Measurements from ENCODE around the gene NOD2.

NOD2 gene

DNA sequence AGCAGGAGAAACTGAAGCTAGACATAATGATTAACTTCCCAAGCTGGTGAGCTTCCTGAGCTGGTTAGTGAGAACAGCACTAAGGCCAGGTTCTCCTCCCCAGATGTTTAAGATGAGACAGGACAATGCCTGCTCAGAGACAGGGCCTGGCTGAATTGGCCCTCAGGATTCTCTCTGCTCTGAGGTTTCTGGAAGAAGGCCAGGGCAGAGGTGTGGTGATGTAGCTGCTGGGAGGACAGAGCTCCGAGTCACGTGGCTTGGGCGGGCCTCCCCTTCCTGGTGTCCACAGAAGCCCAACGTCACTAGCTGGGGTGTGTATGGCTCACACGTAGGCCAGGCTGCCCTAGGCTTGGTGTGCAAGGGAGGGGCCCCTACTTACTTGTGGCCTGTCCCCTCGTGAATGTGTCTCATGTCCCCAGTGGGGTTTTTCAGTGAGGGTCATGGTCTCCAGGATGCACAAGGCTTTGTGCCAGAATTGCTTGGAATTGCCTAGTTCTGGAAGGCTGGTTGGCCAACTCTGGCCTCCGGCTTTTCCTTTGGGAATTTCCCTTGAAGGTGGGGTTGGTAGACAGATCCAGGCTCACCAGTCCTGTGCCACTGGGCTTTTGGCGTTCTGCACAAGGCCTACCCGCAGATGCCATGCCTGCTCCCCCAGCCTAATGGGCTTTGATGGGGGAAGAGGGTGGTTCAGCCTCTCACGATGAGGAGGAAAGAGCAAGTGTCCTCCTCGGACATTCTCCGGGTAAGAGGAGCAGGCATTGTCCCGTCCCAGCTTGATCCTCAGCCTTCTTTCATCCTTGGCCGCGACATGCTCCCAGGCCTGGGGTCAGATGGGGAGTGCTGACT lies 3.4 kb downstream of the NOD2 start:
- peak overlapping the region; percentile 82 for H3K4me3 Mint-ChIP-seq
- DNase-seq (ENCODE audit: low spot score in 2 of 2) (peak in 1 of 2 donors; percentile 67), ATAC-seq (peak; percentile 78)
- peaks cover 92% of the 10 kb centered on the region for H3K4me1 Mint-ChIP-seq
- peak overlapping the region; percentile 96 for H3K27ac Mint-ChIP-seq
- peaks cover 36% of the 10 kb centered on the region for H3K36me3 Mint-ChIP-seq
- no peaks in the 10 kb centered on the region for H3K9me3 Mint-ChIP-seq

GRCh38 chr16:50697421-50697715 lies 4.0 kb downstream of the NOD2 start:
- H3K9me3 Mint-ChIP-seq, result no peaks in the 10 kb centered on the region
- H3K36me3 Mint-ChIP-seq, result peaks cover 33% of the 10 kb centered on the region
- ATAC-seq (no peak), DNase-seq (ENCODE audit: low spot score in 2 of 2) (no peak)
- peak overlapping the region; percentile 96 for H3K27ac Mint-ChIP-seq
- peak overlapping the region; percentile 82 for H3K4me3 Mint-ChIP-seq
- peaks cover 89% of the 10 kb centered on the region for H3K4me1 Mint-ChIP-seq

DNA sequence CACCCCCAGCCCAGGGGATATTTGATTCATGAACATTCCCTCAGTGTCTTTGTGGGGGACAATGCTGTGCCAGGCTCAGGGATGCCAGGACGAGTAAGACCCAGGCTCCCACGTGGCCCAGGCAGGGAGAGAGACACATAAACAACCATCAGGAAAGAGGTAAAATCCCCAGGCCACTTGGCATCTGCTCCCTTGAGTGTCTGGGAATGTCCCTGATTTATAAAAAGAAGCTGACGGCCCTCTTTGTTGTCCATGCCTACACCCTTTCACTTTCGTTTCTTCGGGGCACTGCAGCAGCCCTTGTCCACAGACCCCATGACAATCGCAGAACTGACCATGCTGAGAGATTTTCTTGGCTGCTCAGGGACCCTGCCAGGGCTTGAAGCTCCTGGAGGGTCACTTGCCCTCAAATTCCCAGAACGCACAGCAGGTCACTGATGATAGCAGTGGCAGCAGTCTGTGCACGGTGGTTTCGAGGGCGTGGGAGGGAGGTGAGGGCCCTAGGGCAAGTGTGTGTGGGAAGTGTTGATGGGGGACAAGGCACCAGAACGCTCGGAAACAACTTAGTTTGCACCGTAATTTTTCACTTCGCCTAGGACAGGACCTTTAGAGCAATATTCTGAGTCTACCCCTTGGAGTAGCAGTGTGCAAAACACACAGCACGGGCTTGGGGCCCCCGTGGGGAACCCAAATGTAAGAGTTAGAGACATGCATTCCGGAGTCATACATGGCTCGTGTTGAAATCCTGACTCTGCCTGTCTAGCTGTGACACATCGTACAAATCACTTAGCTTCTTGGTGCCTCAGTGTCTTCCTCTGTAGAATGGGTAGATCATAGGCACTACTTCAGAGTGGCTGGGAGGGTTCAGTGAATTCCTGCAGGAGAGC lies 4.7 kb downstream of the NOD2 start:
- Mint-ChIP-seq H3K4me1 (peaks cover 81% of the 10 kb centered on the region), H3K9me3 (no peaks in the 10 kb centered on the region), H3K4me3 (peak overlapping the region; percentile 82), H3K36me3 (peaks cover 31% of the 10 kb centered on the region), H3K27ac (peak overlapping the region; percentile 96)
- ATAC-seq (peak; percentile 69), DNase-seq (ENCODE audit: low spot score in 2 of 2) (peak in 1 of 2 donors; percentile 82)

DNA sequence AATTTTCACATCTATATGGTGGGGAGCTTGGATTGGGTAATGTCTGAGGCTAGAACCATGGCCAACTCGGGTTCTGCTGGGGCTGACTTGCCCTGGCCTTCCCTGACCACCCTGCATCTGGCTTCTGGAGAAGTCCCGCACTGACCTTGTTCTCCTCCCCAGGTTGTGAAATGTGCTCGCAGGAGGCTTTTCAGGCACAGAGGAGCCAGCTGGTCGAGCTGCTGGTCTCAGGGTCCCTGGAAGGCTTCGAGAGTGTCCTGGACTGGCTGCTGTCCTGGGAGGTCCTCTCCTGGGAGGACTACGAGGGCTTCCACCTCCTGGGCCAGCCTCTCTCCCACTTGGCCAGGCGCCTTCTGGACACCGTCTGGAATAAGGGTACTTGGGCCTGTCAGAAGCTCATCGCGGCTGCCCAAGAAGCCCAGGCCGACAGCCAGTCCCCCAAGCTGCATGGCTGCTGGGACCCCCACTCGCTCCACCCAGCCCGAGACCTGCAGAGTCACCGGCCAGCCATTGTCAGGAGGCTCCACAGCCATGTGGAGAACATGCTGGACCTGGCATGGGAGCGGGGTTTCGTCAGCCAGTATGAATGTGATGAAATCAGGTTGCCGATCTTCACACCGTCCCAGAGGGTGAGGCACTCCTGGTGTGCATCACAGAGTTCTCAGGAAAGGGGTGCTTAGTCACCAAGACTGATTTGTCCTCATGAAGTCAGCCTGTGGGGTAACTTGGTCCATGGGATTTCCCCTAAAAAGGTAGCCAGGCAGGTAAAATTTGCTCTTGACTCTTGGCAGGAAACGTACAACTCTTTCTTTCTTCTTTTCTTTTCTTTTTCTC lies 6.1 kb downstream of the NOD2 start:
- Mint-ChIP-seq H3K9me3 (peaks cover 6% of the 10 kb centered on the region), H3K36me3 (peaks cover 31% of the 10 kb centered on the region), H3K4me1 (peaks cover 72% of the 10 kb centered on the region), H3K4me3 (peak overlapping the region; percentile 82), H3K27ac (peak overlapping the region; percentile 96)
- ATAC-seq (peak; percentile 80), DNase-seq (ENCODE audit: low spot score in 2 of 2) (peak in 1 of 2 donors; percentile 69)

DNA sequence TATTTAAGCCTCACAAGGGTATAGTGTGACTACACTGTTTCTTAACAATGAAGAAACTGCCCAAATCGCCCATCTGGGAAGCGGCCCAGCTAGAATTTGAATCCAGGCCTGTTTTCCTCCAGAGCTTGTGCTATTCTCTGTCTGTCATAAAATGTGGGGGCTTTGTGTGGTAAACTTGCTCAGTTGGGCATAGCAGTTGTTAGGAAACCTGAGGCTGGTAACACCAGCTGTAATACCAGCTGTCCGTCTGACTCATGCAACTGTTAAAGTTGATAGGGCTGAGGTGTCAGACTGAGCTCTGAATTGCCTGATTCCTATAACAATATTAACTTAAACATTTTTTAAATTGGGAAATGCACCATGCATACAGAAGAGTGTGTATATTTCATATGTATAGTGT lies 9.3 kb downstream of the NOD2 start:
- no peak overlapping the region for H3K27ac Mint-ChIP-seq
- peaks cover 31% of the 10 kb centered on the region for H3K36me3 Mint-ChIP-seq
- H3K4me1 Mint-ChIP-seq, result peaks cover 51% of the 10 kb centered on the region
- H3K9me3 Mint-ChIP-seq, result peaks cover 17% of the 10 kb centered on the region
- ATAC-seq, result peak; percentile 62
- no peak overlapping the region for H3K4me3 Mint-ChIP-seq
- no peak for DNase-seq (ENCODE audit: low spot score in 2 of 2)

- H3K36me3 Mint-ChIP-seq, result peaks cover 25% of the 10 kb centered on the region
- peaks cover 17% of the 10 kb centered on the region for H3K9me3 Mint-ChIP-seq
- no peak overlapping the region for H3K27ac Mint-ChIP-seq
- H3K4me1 Mint-ChIP-seq, result peaks cover 47% of the 10 kb centered on the region
- no peak for ATAC-seq
- DNase-seq (ENCODE audit: low spot score in 2 of 2), result no peak
- H3K4me3 Mint-ChIP-seq, result no peak overlapping the region
Observed at GRCh38 chr16:50704245-50704644, 10.8 kb downstream of the NOD2 start.

- ATAC-seq, result no peak
Observed at GRCh38 chr16:50705436-50706110, 12.2 kb downstream of the NOD2 start.

GRCh38 chr16:50706250-50706649 lies 12.8 kb downstream of the NOD2 start:
- Mint-ChIP-seq H3K36me3 (peaks cover 10% of the 10 kb centered on the region), H3K4me3 (no peak overlapping the region), H3K4me1 (peaks cover 31% of the 10 kb centered on the region), H3K9me3 (peaks cover 17% of the 10 kb centered on the region), H3K27ac (no peak overlapping the region)
- ATAC-seq (no peak), DNase-seq (ENCODE audit: low spot score in 2 of 2) (no peak)

More at GRCh38 chr16:50705436-50706110, 12.2 kb downstream of the NOD2 start:
- peaks cover 37% of the 10 kb centered on the region for H3K4me1 Mint-ChIP-seq
- DNase-seq (ENCODE audit: low spot score in 2 of 2), result no peak
- peaks cover 17% of the 10 kb centered on the region for H3K9me3 Mint-ChIP-seq
- H3K36me3 Mint-ChIP-seq, result peaks cover 15% of the 10 kb centered on the region
- H3K27ac Mint-ChIP-seq, result no peak overlapping the region
- no peak overlapping the region for H3K4me3 Mint-ChIP-seq

DNA sequence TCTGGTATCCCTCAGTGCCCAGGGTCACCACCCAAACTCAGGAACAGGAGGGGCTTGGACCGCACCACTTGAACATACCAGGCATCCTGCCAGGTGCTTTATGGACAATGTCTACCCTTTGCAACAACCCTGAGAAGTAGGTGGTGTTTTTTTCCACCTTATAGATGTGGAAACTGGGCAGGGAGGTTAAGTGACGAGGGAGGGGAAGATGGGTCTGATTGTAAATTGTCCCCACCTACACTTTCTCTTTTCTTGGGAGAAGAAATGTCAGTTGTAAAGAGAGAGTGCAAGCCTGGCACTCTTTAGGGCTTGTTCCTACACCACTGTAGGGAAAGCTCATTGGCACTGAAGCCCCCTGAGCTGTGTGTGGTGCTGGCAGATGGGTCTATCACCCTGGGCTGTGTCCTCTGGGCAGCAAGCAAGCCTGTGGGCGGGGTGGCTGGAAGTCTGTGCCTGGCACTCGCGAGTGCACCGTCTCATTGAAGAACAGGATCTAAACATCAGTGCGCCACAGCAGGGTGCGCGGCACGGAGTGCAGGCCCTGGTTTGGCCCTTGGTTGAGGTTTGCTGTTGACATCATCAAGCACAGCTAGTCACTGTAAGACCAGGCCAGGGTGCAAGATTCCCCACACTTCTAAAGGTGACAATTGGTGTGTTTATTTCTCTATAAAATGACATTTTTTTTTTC lies 15.1 kb downstream of the NOD2 start:
- peak overlapping the region; percentile 20 for H3K4me3 Mint-ChIP-seq
- H3K27ac Mint-ChIP-seq, result peak overlapping the region; percentile 44
- ATAC-seq (peak; percentile 58), DNase-seq (ENCODE audit: low spot score in 2 of 2) (no peak)
- H3K36me3 Mint-ChIP-seq, result peaks cover 19% of the 10 kb centered on the region
- peaks cover 26% of the 10 kb centered on the region for H3K4me1 Mint-ChIP-seq
- peaks cover 17% of the 10 kb centered on the region for H3K9me3 Mint-ChIP-seq

- DNase-seq (ENCODE audit: low spot score in 2 of 2) (no peak), ATAC-seq (peak; percentile 36)
- Mint-ChIP-seq H3K36me3 (peaks cover 19% of the 10 kb centered on the region), H3K9me3 (peaks cover 12% of the 10 kb centered on the region), H3K27ac (peak overlapping the region; percentile 44), H3K4me1 (peaks cover 27% of the 10 kb centered on the region), H3K4me3 (peak overlapping the region; percentile 20)
Observed at GRCh38 chr16:50709061-50709684, 15.8 kb downstream of the NOD2 start.

DNA sequence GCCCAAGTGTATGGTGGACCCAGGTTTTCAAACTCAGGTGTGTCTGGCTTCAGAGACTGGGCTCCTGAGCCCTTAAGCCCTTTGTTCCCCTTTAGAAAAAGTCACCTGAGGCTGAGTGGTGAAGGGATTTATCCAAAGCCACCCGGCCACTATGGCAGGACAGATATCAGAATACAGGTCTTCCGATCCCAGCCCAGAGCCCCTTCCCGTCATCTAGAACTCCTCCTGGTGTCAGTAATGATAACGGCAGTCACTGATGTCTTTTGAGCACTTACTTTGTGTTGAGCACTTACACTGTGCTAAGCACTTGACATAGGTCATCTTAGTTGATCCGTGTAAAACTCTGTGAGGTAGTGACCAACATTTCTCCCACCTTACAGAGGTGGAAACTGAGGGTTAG lies 16.6 kb downstream of the NOD2 start:
- H3K9me3 Mint-ChIP-seq, result peaks cover 8% of the 10 kb centered on the region
- DNase-seq (ENCODE audit: low spot score in 2 of 2) (no peak), ATAC-seq (no peak)
- H3K36me3 Mint-ChIP-seq, result peaks cover 15% of the 10 kb centered on the region
- no peak overlapping the region for H3K27ac Mint-ChIP-seq
- no peak overlapping the region for H3K4me3 Mint-ChIP-seq
- peaks cover 31% of the 10 kb centered on the region for H3K4me1 Mint-ChIP-seq

DNA sequence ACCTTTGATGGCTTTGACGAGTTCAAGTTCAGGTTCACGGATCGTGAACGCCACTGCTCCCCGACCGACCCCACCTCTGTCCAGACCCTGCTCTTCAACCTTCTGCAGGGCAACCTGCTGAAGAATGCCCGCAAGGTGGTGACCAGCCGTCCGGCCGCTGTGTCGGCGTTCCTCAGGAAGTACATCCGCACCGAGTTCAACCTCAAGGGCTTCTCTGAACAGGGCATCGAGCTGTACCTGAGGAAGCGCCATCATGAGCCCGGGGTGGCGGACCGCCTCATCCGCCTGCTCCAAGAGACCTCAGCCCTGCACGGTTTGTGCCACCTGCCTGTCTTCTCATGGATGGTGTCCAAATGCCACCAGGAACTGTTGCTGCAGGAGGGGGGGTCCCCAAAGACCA lies 17.6 kb downstream of the NOD2 start:
- peaks cover 12% of the 10 kb centered on the region for H3K36me3 Mint-ChIP-seq
- no peaks in the 10 kb centered on the region for H3K9me3 Mint-ChIP-seq
- H3K4me1 Mint-ChIP-seq, result peaks cover 25% of the 10 kb centered on the region
- ATAC-seq (no peak), DNase-seq (ENCODE audit: low spot score in 2 of 2) (no peak)
- H3K4me3 Mint-ChIP-seq, result no peak overlapping the region
- H3K27ac Mint-ChIP-seq, result no peak overlapping the region

DNA sequence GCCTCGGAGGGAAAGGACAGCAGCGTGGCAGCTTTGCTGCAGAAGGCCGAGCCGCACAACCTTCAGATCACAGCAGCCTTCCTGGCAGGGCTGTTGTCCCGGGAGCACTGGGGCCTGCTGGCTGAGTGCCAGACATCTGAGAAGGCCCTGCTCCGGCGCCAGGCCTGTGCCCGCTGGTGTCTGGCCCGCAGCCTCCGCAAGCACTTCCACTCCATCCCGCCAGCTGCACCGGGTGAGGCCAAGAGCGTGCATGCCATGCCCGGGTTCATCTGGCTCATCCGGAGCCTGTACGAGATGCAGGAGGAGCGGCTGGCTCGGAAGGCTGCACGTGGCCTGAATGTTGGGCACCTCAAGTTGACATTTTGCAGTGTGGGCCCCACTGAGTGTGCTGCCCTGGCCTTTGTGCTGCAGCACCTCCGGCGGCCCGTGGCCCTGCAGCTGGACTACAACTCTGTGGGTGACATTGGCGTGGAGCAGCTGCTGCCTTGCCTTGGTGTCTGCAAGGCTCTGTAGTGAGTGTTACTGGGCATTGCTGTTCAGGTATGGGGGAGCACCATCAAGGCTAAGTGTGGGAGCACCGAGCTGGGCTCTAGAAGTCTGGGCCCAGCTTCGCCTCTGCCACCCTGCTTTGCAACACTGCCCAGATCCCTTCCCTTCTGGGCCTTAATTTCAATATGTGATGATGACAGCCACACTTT lies 18.6 kb downstream of the NOD2 start:
- Mint-ChIP-seq H3K27ac (no peak overlapping the region), H3K4me3 (no peak overlapping the region), H3K9me3 (no peaks in the 10 kb centered on the region), H3K36me3 (peaks cover 13% of the 10 kb centered on the region), H3K4me1 (peaks cover 21% of the 10 kb centered on the region)
- no peak for DNase-seq (ENCODE audit: low spot score in 2 of 2)
- ATAC-seq, result no peak
